GM10266 (cell line): ENCODE results near the gene GNAI2.

Source experiments
- DNase-seq: peaks from one replicate; pipeline ENCODE4 v3.0.0; 2012; ENCODE audit errors: extremely low spot score
- CTCF ChIP-seq: IDR thresholded peaks from 2 replicates; pipeline ENCODE4 v1.5.1; 2012; ENCODE audit warnings: mild to moderate bottlenecking, low read depth; ENCODE audit not compliant: control insufficient read depth, insufficient read depth; ENCODE audit errors: missing control alignments

GNAI2 gene

GRCh38 chr3:50303013-50303815 lies 67.2 kb downstream of the GNAI2 start, which contains the start of gene HYAL1:
HYAL1 (minus strand) TSS chr3:50303574; CDS start chr3:50302956, 618 bp downstream.
- no peak for TF ChIP-seq CTCF
- no peak for DNase-seq

DNA sequence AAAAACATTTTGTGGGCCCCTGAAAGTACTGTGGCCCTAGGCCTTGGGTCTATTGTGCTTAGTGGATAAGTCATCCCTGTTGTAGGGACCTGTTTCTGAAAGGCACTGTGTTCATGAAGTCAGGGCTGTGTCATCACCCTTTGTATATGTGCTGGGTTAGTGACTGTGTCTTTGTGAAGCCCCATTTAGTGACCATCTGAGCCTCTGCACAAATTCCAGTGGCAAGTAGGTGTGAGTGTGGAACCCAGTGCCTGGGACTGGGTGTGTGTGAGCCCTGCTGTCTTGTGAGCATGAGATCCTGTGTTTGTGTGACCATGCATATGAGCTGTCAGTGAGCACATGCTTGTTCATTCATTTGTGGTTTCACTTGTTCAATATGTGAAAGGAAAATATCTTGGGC lies 68.6 kb downstream of the GNAI2 start:
- no peak for TF ChIP-seq CTCF
- no peak for DNase-seq
